Measurements from ENCODE around the gene ARID1B. TPM values are rescaled to one million over a fixed set of nuclear protein-coding genes. Genes with fewer than 3 reads are reported as not detected.

The ARID1B gene
- total and polyA plus RNA-seq, 2 of the 13 experiments (the other 11 are each of a cell fraction or from before 2014, with no cell fraction given): 20.1 to 32.6 TPM

GRCh38 chr6:157096522-157096921 is 319.3 kb downstream of the ARID1B start (continued):
- no peak for TF ChIP-seq ATF3 (CRISPR knock-in tag; IDR thresholded peaks at IDR 0.05)
- no peak for TF ChIP-seq DPF2 (CRISPR knock-in tag; IDR thresholded peaks at IDR 0.05; ENCODE audit: borderline replicate concordance, low read depth)
- TF ChIP-seq ISL2 (CRISPR knock-in tag; IDR thresholded peaks at IDR 0.05): peak; percentile 38; the same call in 1 of the 2 replicates
- 0 out of 2 replicates have a peak, but pooled peaks have one; percentile 29 for TF ChIP-seq ZFX (CRISPR knock-in tag; IDR thresholded peaks at IDR 0.05; ENCODE audit: low read depth)
- no peak for TF ChIP-seq FUBP1 (CRISPR knock-in tag; IDR thresholded peaks at IDR 0.05; ENCODE audit: borderline replicate concordance)
- no peak for TF ChIP-seq ZBTB37 (CRISPR knock-in tag; IDR thresholded peaks at IDR 0.05)
- TF ChIP-seq ZNF460 (CRISPR knock-in tag; IDR thresholded peaks at IDR 0.05; ENCODE audit: borderline replicate concordance): no peak
- TF ChIP-seq ZNF180 (CRISPR knock-in tag; IDR thresholded peaks at IDR 0.05; ENCODE audit: borderline replicate concordance, low read depth): no peak
- no peak for TF ChIP-seq RARG (CRISPR knock-in tag; IDR thresholded peaks at IDR 0.05; ENCODE audit: low read depth)
- peak; percentile 53; the same call in 1 of the 2 replicates for TF ChIP-seq TBX2 (CRISPR knock-in tag; IDR thresholded peaks at IDR 0.05; ENCODE audit: borderline replicate concordance)
- peak; percentile 95 for TF ChIP-seq HNF1A (IDR thresholded peaks at IDR 0.05; ENCODE audit: low read depth)
- peak; percentile 97 for TF ChIP-seq HNF1A (CRISPR knock-in tag; IDR thresholded peaks at IDR 0.05; ENCODE audit: borderline replicate concordance)
- TF ChIP-seq IKZF4 (CRISPR knock-in tag; IDR thresholded peaks at IDR 0.05; ENCODE audit: borderline replicate concordance, low read depth, not compliant biosample characterization): no peak
- no peak for TF ChIP-seq MED13 (CRISPR knock-in tag; IDR thresholded peaks at IDR 0.05)
- TF ChIP-seq SMARCE1 (IDR thresholded peaks at IDR 0.05; ENCODE audit: borderline replicate concordance): no peak
- TF ChIP-seq ZNF431 (CRISPR knock-in tag; IDR thresholded peaks at IDR 0.05; ENCODE audit: borderline replicate concordance, low read depth): no peak
